ENCODE results near the gene TMEM8B.

GRCh38 chr9:35899021-35899420, 70.0 kb downstream of the TMEM8B start:
- TF ChIP-seq CTCF (conservative IDR thresholded peaks at IDR 0.05; ENCODE audit: low read depth, low read length): no peak
- no peak for TF ChIP-seq EZH2 (IDR thresholded peaks at IDR 0.05; ENCODE audit: low read length, unreplicated experiment)
- no peak for TF ChIP-seq EZH2phosphoT487 (IDR thresholded peaks at IDR 0.05; ENCODE audit: borderline replicate concordance, low read length)

Measured in PC-3 (cell line).